HG02852 (cell line): ENCODE measurements around the gene SMARCD1.
A peak's percentile ranks its signal among the peaks of the same experiment; 100 is the strongest.

ENCODE experiments used
- ATAC-seq: cut with Tn5 transposase; IDR thresholded peaks from one replicate; pipeline ENCODE4 v1.9.1; 2021; ENCODE audit warnings: mild to moderate bottlenecking, moderate library complexity; ENCODE audit not compliant: unreplicated experiment

Gene SMARCD1

DNA sequence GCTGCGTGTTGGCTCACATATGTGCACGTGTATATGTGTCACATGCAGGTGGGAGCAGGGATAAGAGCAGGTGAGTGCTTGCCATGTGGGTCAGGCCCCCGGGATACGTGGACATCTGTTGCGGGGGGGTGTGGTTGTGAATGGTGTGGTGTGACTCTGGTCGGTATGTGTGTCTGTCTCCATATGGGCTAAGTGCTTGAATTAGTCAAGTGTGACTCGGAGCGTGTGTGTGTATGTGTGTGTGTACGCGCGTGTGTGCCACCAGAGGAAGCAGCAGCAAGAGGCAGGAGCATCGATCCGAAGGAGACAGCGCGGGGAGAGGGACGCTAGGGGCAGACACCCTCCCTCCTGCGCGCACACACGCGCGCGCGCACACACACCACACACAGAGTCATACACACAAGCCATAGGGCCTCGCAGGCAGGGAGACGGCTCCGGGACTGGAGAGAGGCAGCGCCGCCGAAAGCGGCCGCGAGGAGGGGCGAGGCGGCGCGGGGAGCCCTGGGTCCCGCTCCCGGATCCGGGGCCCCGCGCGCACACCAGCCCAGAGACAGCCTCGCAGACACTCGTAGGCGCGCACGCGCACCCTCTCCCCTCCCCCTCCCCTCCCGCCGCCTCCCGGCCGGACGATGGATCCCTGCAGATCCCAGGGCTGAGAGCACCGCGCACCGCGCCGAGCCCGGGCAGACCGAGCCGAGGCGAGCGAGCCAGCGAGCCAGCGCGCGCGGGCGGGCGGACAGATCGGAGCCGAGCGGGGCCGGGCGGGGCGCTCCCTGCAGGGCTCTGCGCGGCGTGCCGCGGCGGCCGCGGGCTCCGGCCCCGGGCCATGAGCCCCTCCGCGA is 27.9 kb upstream of the SMARCD1 start, which contains the start of gene ASIC1:
ASIC1 (plus strand) TSS at position 597 of the 842 bp plus-strand sequence. CDS start 1,171 bp downstream, outside the sequence.
- ATAC-seq, result no peak

DNA sequence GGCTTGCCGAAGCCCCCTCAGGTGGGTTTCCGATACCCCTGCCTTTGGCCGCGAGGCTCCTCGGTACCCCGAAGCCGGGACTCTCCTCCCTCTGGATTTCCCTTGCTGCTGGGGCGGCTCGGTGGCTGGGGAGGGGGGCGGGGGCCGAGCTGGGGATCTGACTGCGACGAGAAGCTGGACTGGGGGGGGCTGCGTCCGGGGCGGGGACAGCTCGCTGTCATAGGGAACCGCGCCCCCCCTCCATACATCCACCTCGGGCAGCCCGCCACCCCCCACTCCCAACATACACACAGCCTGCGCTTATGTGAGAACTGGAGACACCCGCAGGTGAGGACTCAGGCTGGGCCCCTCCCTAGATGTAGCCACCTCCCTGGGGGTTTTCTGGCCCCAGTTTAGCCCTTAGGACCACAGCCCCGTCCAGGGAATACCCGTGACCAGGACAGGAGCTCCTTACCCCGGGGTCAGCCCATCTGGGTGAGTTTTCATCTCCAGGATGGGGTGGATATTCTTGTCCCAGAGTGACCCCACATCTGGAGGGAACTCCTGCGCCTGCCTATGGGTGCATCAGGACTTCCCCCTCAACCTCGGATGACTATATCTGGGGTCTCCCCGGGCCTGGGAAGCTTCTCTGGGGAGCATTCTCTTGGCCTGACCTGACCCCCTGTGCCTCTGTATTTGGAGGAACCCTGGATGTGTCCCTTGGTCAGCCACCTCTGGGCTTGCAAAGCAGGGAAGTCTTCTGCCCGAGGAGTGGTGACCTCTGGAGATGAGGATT is 27.1 kb upstream of the SMARCD1 start:
- no peak for ATAC-seq

DNA sequence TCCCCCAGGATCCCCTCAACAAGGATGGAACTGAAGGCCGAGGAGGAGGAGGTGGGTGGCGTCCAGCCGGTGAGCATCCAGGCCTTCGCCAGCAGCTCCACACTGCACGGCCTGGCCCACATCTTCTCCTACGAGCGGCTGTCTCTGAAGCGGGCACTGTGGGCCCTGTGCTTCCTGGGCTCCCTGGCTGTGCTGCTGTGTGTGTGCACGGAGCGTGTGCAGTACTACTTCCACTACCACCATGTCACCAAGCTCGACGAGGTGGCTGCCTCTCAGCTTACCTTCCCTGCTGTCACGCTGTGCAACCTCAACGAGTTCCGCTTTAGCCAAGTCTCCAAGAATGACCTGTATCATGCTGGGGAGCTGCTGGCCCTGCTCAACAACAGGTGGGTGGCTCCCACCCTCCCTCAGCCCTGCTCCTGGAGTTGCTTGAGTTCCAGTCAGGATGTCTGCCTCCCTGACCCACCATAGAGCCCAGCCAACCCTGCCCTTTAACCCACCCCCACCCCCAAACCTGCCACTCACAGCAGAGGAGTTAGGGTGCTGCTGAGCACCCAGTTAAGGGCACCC is 26.3 kb upstream of the SMARCD1 start:
- no peak for ATAC-seq

GRCh38 chr12:50059440-50060119 is 25.6 kb upstream of the SMARCD1 start:
- no peak for ATAC-seq

DNA sequence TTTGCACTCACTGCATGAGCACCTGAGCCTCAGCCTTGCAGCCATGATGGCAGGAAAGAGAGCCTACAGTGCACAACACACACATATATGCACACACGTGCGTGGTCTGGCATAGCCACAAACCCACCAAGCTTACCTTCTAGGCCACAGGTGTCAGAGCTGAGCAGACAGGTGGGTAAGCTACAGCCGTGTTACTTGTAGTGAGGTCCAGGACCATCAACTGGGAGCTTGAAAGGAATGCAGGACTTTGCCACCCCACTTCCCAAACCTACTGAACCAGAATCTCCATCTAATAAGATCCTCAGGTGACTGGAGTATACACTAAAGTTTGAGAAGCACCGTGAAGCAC is 25.0 kb upstream of the SMARCD1 start:
- ATAC-seq, result no peak

- no peak for ATAC-seq
These were observed 24.0 kb upstream of the SMARCD1 start for GRCh38 chr12:50061171-50061570.

DNA sequence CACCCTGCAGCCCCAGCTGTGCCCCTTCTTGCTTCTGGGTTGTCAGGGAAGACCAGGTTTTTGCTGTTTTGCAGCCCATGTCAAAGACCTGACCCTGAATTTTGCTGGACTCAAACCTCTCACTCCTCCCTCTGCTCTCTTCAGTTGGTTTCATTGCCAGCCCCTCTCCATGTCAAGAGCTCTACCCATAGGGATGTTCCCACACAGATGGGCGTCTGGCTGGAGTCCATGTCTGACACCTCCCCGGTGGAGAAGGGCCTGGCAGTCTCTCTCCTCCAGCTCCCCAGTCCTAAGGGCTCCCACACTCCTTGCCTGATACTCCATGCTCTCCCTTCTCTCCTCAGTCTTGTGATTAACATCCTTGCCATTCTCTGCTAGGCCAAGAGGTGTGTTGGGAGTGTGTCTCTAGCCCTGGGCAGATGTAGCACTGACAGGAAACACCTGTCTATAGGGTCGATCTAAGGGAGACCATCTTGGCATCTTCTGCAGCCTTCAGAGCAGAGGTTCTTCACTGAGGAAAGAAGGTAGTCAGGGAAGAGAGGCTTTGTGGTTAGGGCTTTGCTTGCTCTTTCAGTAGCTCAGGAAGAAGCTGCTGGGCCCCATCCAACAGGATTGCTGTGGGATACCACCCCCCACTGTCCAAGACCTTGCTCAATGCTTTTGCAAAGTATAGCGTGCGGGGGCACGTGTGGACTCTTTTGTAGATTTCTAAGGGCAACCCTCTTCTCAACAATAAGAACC is 23.0 kb upstream of the SMARCD1 start:
- no peak for ATAC-seq

- no peak for ATAC-seq
These were observed 22.2 kb upstream of the SMARCD1 start for GRCh38 chr12:50062728-50063460.

- no peak for ATAC-seq
These were observed 19.3 kb upstream of the SMARCD1 start for GRCh38 chr12:50065726-50066310.

GRCh38 chr12:50066402-50066801 is 18.7 kb upstream of the SMARCD1 start:
- no peak for ATAC-seq

DNA sequence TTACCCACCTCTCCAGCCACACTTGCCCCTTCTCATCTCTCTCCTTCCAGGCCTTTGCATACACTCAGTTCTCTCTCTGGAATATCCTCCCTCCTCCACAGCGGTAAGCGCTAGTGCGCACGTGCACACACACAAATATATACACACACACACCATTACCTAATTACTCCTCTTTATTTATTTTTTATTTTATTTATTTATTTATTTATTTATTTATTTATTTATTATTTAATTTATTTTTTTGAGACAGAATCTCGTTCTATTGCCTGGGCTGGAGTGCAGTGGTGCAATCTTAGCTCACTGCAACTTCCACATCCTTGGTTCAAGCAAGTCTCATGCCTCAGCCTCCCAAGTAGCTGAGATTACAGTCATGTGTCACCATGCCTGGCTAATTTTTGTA is 16.1 kb upstream of the SMARCD1 start:
- ATAC-seq, result no peak

DNA sequence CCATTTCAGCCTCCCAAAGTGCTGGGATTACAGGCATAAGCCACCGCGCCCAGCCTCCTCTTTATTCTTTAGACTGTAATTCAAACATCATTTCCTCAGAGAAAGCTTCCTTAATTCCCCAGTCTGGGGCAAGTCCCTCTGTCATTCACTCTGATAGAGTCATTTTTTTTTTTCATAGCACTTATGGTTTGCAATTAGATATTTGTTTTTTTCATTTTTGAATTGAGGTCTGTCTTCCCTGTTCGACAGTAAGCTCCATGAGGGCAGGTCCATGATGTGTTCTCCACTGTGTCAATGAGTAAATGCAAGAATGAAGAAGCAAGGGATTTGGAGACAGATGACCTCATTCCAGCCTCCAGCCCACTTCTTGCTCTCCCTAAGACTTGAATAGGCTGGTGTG is 15.6 kb upstream of the SMARCD1 start:
- ATAC-seq, result no peak

DNA sequence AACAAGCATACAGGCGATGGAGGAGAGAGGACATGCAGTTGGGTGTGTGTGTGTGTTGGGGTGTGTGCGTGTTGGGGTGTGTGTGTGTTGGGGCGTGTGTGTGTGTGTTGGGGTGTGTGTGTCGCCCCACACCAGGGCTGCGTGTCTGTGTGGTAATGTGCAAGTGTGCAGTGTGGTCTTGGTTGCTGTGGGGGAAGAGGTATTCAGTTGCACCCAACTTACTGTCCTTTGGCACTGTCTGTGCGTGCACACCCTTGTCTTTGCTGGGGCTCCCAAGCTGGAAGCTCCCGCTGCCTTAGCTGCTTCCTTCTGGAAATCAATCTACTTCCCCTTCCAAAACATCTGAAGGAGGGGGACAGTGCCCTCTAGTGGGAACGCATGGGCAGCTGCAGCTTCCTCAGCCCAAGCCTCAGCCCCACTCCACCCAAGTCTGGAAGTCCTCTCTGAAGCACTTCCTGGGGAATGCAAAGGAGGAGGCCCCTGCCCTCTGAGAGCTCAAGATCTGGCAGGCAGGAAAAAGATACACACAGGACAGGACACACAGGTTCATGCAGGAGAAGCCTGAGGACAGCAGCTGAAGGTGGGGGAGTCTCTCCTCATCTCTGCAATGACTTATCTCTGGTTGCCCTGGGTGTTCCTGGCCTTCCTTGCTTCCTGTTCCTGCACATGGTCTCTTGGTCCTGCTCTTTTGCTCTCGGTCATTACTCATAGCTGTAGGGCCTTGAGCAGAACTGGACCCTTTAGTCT is 14.7 kb upstream of the SMARCD1 start:
- ATAC-seq, result no peak

DNA sequence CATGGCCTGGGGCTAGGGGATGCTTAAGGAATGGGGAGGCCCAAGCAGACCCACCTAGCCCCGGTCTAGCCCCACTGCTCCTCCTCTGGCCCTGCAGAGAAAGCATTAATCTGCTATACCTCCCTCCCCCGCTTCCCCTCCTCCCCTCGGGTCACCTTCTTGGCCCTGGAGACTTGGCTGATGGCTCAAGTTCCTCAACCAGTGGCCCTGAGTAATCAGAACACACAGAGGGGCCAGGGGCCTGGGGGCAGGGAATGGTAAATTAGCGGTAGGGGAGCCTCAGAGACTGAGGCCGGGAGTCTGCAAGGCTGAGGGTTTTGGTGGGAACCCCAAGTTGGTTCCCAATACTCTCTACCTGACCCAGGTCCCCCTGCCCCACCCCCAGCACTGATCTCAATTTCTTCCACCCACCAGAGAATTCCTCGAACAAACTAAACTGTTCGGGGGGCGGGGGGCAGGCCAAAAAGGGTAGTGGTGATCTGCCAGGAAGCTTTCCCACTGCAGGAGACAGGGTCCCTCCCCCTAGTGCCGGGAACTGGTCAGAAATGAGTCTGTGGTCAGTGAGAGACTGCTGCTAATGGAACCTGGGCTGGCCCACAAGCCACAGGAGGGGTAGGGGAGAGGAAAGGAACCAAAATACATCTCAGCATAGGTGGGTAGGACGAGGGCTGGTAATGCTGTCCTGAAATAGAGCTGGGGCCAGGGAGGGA is 12.8 kb upstream of the SMARCD1 start:
- no peak for ATAC-seq

- ATAC-seq, result no peak
These were observed 11.9 kb upstream of the SMARCD1 start for GRCh38 chr12:50073206-50073605.

GRCh38 chr12:50073712-50074111 is 11.4 kb upstream of the SMARCD1 start:
- ATAC-seq, result no peak

DNA sequence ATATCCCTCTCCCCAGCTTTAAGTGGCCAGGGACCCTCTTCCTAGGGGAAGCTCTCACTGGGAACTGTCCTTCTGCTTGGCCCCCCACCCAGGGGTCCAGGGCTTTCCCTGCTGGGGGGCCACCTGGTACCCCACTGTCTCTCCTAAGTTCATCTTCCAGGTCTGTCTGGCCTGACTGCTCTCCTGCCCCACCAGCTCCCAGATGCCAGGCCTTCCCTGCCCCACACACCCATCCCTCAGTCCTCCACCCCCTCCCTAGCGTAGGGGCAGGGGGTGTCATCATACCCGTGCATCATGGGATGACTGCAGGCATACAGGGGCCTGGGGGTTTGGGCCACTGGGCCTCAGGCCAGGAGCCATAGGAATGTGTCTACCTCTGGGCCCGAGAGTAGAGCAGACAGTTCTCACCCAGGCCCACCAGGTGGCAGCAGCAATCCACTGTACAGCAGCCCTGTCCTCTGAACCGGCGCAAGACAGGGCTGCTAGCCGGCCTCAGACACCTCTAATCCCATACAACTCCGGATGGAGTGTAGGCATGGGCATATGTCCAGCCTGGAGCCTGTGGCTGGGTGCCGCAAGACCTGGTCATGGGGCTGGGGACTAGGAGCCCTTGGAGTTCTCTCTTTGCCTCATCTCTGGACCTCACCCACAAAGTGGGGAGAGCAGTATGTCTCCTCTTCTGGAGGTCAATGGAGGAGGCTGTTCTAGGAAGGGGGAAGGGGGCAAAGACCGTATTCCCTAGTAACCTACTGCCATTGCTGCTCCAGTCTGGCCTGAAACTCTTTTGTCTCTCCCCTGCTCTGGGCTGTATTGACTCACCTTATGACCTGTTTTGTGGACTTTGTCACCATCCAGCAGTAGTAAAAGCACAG is 10.0 kb upstream of the SMARCD1 start:
- peak; percentile 91 for ATAC-seq
